Measurements from ENCODE around the gene SLC43A1. TPM values are rescaled to one million over a fixed set of nuclear protein-coding genes. Genes with fewer than 3 reads are reported as not detected.

The SLC43A1 gene
- total RNA-seq (2022; extraction: Qiagen RNA extraction), result 2.1 to 2.7 TPM (median 2.4 TPM) in 5 replicates

GRCh38 chr11:57515332-57516060 is at the start of gene SLC43A1:
TSS of gene SLC43A1 (minus strand) at chr11:57515702. CDS start at chr11:57514111, 1,591 bp downstream.

GRCh38 chr11:57536947-57537619 is 21.6 kb upstream of the SLC43A1 start, which contains the start of gene SMTNL1:
TSS of gene SMTNL1 (plus strand) at chr11:57537595. CDS start at chr11:57542643, 5,048 bp downstream.

GRCh38 chr11:57530596-57531507 is 15.3 kb upstream of the SLC43A1 start, which contains the start of gene TIMM10:
TSS of gene TIMM10 (minus strand) at chr11:57530754. CDS start at chr11:57530189, 565 bp downstream.

GRCh38 chr11:57460022-57460757 is 55.3 kb downstream of the SLC43A1 start, which contains the start of gene RTN4RL2:
TSS of gene RTN4RL2 (plus strand) at chr11:57460528. CDS start at chr11:57460866, 338 bp downstream.

Other genes with a start within 250 kb of the SLC43A1 start
- gene TNKS1BP1, start 190.8 kb downstream of the SLC43A1 start, total RNA-seq (2022; extraction: Qiagen RNA extraction), result 79.9 to 91.1 TPM (median 87.9 TPM) in 5 replicates
- gene SSRP1, start 179.8 kb downstream of the SLC43A1 start, total RNA-seq (2022; extraction: Qiagen RNA extraction), result 199 to 265 TPM (median 217 TPM) in 5 replicates
- 0.07 to 0.32 TPM (median 0.23 TPM) in 5 replicates for gene P2RX3, start 177.3 kb downstream of the SLC43A1 start, total RNA-seq (2022; extraction: Qiagen RNA extraction)
- gene PRG3, start 134.6 kb downstream of the SLC43A1 start, total RNA-seq (2022; extraction: Qiagen RNA extraction), result not detected in 5 replicates
- 0.08 TPM in 1 of 5 replicates, not detected in the others for gene PRG2, start 125.1 kb downstream of the SLC43A1 start, total RNA-seq (2022; extraction: Qiagen RNA extraction)
- gene SLC43A3, start 88.6 kb downstream of the SLC43A1 start, total RNA-seq (2022; extraction: Qiagen RNA extraction), result 0.33 to 0.85 TPM (median 0.53 TPM) in 5 replicates
- gene RTN4RL2, start 55.2 kb downstream of the SLC43A1 start, total RNA-seq (2022; extraction: Qiagen RNA extraction), result 49.3 to 87.5 TPM (median 82.4 TPM) in 5 replicates
- 142 to 175 TPM (median 153 TPM) in 5 replicates for gene TIMM10, start 15.1 kb upstream of the SLC43A1 start, total RNA-seq (2022; extraction: Qiagen RNA extraction)
- not detected in 5 replicates for gene SMTNL1, start 21.9 kb upstream of the SLC43A1 start, total RNA-seq (2022; extraction: Qiagen RNA extraction)
- gene UBE2L6, start 52.0 kb upstream of the SLC43A1 start, total RNA-seq (2022; extraction: Qiagen RNA extraction), result 36.5 to 43.9 TPM (median 43.0 TPM) in 5 replicates
- 0.53 to 1.3 TPM (median 0.88 TPM) in 5 replicates for gene SERPING1, start 82.0 kb upstream of the SLC43A1 start, total RNA-seq (2022; extraction: Qiagen RNA extraction)
- 0.18 to 0.39 TPM (median 0.28 TPM) in 5 replicates for gene YPEL4, start 134.2 kb upstream of the SLC43A1 start, total RNA-seq (2022; extraction: Qiagen RNA extraction)
- gene CLP1, start 142.1 kb upstream of the SLC43A1 start, total RNA-seq (2022; extraction: Qiagen RNA extraction), result 28.1 to 30.7 TPM (median 28.9 TPM) in 5 replicates
- gene ZDHHC5, start 152.4 kb upstream of the SLC43A1 start, total RNA-seq (2022; extraction: Qiagen RNA extraction), result 66.8 to 83.2 TPM (median 69.5 TPM) in 5 replicates
- gene MED19, start 196.5 kb upstream of the SLC43A1 start, total RNA-seq (2022; extraction: Qiagen RNA extraction), result 24.9 to 35.2 TPM (median 29.8 TPM) in 5 replicates
- 142 to 168 TPM (median 155 TPM) in 5 replicates for gene TMX2, start 196.9 kb upstream of the SLC43A1 start, total RNA-seq (2022; extraction: Qiagen RNA extraction)
- gene SELENOH, start 225.8 kb upstream of the SLC43A1 start, total RNA-seq (2022; extraction: Qiagen RNA extraction), result 96.8 to 150 TPM (median 143 TPM) in 5 replicates
- not detected in 5 replicates for gene BTBD18, start 236.1 kb upstream of the SLC43A1 start, total RNA-seq (2022; extraction: Qiagen RNA extraction)
- 52.3 to 70.5 TPM (median 61.3 TPM) in 5 replicates for gene CTNND1, start 246.1 kb upstream of the SLC43A1 start, total RNA-seq (2022; extraction: Qiagen RNA extraction)

Data from A549 treated with Hydrocortisone at 1 μM for 4 hours (cell line).